Ureter (tissue), 1 donor: ENCODE data around the gene CELA1. TPM values are rescaled to one million over a fixed set of nuclear protein-coding genes. Genes with fewer than 3 reads are reported as not detected.

Experiments used
- DNase-seq: peaks from one replicate; pipeline ENCODE4 v3.0.0-alpha.2; 2020; ENCODE audit warnings: low spot score
- total RNA-seq: library from RNA; stranded (reverse); gene quantifications from one replicate; pipeline ENCODE4 v1.2.4, GENCODE V29; 2023
- donor health status: DM: yes; HTN: yes; CAD: no.

Gene CELA1
- total RNA-seq: not detected

- DNase-seq: no peak
These were observed at the start of gene CELA1 for GRCh38 chr12:51346581-51346980. Gene CELA1 (minus strand): TSS chr12:51346679. CDS start chr12:51346638, 41 bp downstream.

GRCh38 chr12:51395283-51396230, 49.1 kb upstream of the CELA1 start:
- no peak for DNase-seq

GRCh38 chr12:51393676-51394545, 47.4 kb upstream of the CELA1 start:
- no peak for DNase-seq

- no peak for DNase-seq
These were observed 46.2 kb upstream of the CELA1 start for GRCh38 chr12:51392556-51393237.

GRCh38 chr12:51391283-51392123, 45.0 kb upstream of the CELA1 start, which contains the start of gene GALNT6:
Gene GALNT6 (minus strand): TSS chr12:51391406. CDS start chr12:51379781, 11,625 bp downstream.
- DNase-seq: no peak

- DNase-seq: no peak
These were observed 44.4 kb upstream of the CELA1 start for GRCh38 chr12:51390891-51391282.

GRCh38 chr12:51390457-51390856, 44.0 kb upstream of the CELA1 start:
- DNase-seq: no peak

GRCh38 chr12:51389302-51389999, 43.0 kb upstream of the CELA1 start:
- no peak for DNase-seq

GRCh38 chr12:51388846-51389245, 42.4 kb upstream of the CELA1 start:
- no peak for DNase-seq

- no peak for DNase-seq
These were observed 41.8 kb upstream of the CELA1 start for GRCh38 chr12:51388069-51388799.

GRCh38 chr12:51386351-51386750, 39.9 kb upstream of the CELA1 start:
- DNase-seq: no peak

GRCh38 chr12:51383269-51383905, 36.9 kb upstream of the CELA1 start:
- no peak for DNase-seq

GRCh38 chr12:51382173-51382572, 35.7 kb upstream of the CELA1 start:
- DNase-seq: no peak

- DNase-seq: no peak
These were observed 35.0 kb upstream of the CELA1 start for GRCh38 chr12:51381226-51382079.

GRCh38 chr12:51379571-51379970, 33.1 kb upstream of the CELA1 start:
- DNase-seq: no peak

GRCh38 chr12:51378749-51379148, 32.3 kb upstream of the CELA1 start:
- no peak for DNase-seq

- no peak for DNase-seq
These were observed 30.9 kb upstream of the CELA1 start for GRCh38 chr12:51377099-51377984.
